ENCODE results near the gene SERBP1.

The SERBP1 gene

DNA sequence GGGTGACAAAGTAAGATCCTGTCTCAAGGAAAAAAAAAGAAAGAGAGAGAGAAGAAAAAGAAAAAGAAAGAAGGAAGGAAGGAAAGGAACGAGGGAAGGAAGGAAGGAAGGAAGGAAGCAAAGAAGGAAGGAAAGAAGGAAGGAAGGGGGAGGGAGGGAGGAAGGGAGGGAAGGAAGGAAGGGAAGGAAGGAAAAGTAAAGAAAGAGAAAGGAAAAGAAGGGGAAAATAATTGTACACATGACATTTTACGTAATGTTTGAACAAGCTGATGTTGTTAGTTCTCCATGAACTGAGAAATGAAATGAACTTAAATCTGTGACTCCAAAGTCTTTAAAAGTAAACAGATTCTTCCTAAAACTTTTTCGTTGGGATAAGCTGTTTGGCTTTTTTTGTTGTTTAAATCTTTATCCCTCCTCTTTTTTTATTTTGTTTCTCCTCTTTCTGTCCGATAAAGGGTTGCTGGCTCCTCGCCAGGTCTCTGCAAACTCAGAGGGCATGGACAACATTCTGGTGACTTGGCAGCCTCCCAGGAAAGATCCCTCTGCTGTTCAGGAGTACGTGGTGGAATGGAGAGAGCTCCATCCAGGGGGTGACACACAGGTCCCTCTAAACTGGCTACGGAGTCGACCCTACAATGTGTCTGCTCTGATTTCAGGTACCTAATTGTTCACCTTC lies 62.7 kb downstream of the SERBP1 start:
- no peak for DNase-seq (ENCODE audit: low read depth)

DNA sequence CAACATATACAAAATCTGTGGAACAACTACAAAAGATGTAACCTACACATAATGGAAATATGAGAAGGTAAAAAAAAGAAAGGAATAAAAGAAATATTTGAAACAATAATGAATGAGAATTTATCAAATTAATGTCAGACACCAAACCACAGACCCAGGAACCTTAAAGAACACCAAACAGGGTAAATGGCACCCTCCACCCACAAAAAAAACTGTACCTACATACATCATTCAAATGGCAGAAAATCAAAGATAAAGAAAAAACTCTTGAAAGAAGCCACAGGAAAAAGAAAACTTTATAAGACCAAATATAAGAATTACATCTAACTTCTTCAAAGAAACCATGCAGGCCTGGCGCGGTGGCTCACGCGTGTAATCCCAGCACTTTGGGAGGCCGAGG lies 68.6 kb downstream of the SERBP1 start:
- no peak for DNase-seq (ENCODE audit: low read depth)

DNA sequence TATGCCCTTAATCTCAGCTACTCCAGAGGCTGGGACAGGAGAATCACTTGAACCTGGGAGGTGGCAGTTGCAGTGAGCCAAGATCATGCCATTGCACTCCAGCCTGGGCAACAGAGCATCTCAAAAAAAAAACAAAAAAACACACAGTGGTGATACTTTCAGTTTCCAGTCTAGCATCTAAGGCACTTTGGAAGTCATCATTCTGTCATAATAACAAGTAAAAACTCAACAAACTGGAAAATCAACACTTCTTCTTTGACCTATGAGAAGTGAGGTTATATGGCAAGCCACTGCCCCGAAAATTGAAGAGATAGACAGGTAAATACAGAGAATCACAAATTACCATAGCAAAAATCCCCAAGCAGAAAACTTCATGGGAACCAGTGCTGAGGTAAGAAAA lies 70.6 kb downstream of the SERBP1 start:
- DNase-seq (ENCODE audit: low read depth) = no peak

Measured in activated T-helper 1 cell treated with Interleukin-2 at 50 U/mL for 16 hours (primary cell).